Upper lobe of left lung (tissue), 6 donors: ENCODE results near the gene ATXN7. TPM values are rescaled to one million over a fixed set of nuclear protein-coding genes. Genes with fewer than 3 reads are reported as not detected.
A peak's percentile ranks its signal among the peaks of the same experiment; 100 is the strongest.

Source experiments
- ATAC-seq, 2 donors: fragments of 200-7000 bp; cut with Tn5 transposase; one replicate each; pipeline ENCODE4 v1.9.1; 2022; ENCODE audit warnings: mild to moderate bottlenecking in 2 of 2, moderate library complexity in 2 of 2; ENCODE audit not compliant: low FRiP score in 2 of 2
- DNase-seq, 2 donors: peaks; one replicate each; pipeline ENCODE4 v3.0.0-alpha.2; 2019 to 2020
- H3K27ac ChIP-seq, 4 donors: fragments of 200-600 bp; sonication (generic); one replicate each; pipeline ENCODE4 v1.5.1; 2016 to 2019
- H3K27me3 ChIP-seq, 4 donors: fragments of 200-600 bp; sonication (generic); one replicate each; pipeline ENCODE4 v1.5.1; 2017 to 2019
- H3K36me3 ChIP-seq, 4 donors: fragments of 200-600 bp; sonication (generic); one replicate each; pipeline ENCODE4 v1.5.1; 2016 to 2019
- H3K4me1 ChIP-seq, 4 donors: fragments of 200-600 bp; sonication (generic); one replicate each; pipeline ENCODE4 v1.5.1; 2018 to 2019
- H3K4me3 ChIP-seq, 4 donors: fragments of 200-600 bp; sonication (generic); one replicate each; pipeline ENCODE4 v1.5.1; 2017 to 2019; ENCODE audit warnings: mild to moderate bottlenecking in 2 of 4, moderate library complexity in 1 of 4
- H3K9me3 ChIP-seq, 4 donors: fragments of 200-600 bp; sonication (generic); one replicate each; pipeline ENCODE4 v1.5.1; 2018 to 2019
- CTCF ChIP-seq, 6 experiments: fragments of 450-650 bp in 4 of 6; fragments of 200-600 bp in 2 of 6; sonication (generic) in 2 of 6; IDR thresholded peaks; one replicate each; pipeline ENCODE4 v1.5.1; 2016 to 2019; ENCODE audit warnings: antibody characterized with exemption in 6 of 6
- EP300 ChIP-seq, 4 donors: sonication (generic); formaldehyde crosslinking; IDR thresholded peaks; one replicate each; pipeline ENCODE4 v1.5.1; 2017; ENCODE audit warnings: antibody characterized with exemption in 4 of 4, control low read depth in 2 of 4
- POLR2A ChIP-seq, 4 donors: fragments of 450-650 bp; IDR thresholded peaks; one replicate each; pipeline ENCODE4 v1.5.1; 2016 to 2017; ENCODE audit warnings: antibody characterized with exemption in 4 of 4, mild to moderate bottlenecking in 2 of 4
- POLR2AphosphoS5 ChIP-seq, 2 donors: sonication (generic); formaldehyde crosslinking; IDR thresholded peaks; one replicate each; pipeline ENCODE4 v1.5.1; 2017; ENCODE audit warnings: antibody characterized with exemption in 2 of 2
- WGBS, 2 donors: methylation state at CpG; one replicate each; pipeline ENCODE4 v1.1.5; 2017 to 2018; 5-methylcytosine and 5-hydroxymethylcytosine counted together
- total RNA-seq, 6 donors: library from RNA; depleted of rRNA in 4 of 6; stranded (reverse); fragments of >200 nt in 4 of 6; gene quantifications; one replicate each; pipeline versions ENCODE4 v1.1.0 to v1.2.1, GENCODE V29; 2016 to 2021
- donor health status: DM: no; HTN: no; CAD: no; lungs with moderate emphysema.
- donor health status: DM: no; HTN: yes; CAD: no; lungs with severe emphysema.

ATXN7 gene
- 10 to 100 TPM; 29.5 to 83.8 (median 42.3) TPM for total RNA-seq

GRCh38 chr3:63863150-63864007 lies at the start of gene ATXN7, which contains the start of gene THOC7:
ATXN7 (plus strand) TSS chr3:63863867; CDS start chr3:63912599, 48,732 bp downstream.
THOC7 (minus strand) TSS chr3:63863805; CDS start chr3:63863790, 15 bp downstream.
- TF ChIP-seq POLR2AphosphoS5 (IDR thresholded peaks at IDR 0.05) (no peak), POLR2A (IDR thresholded peaks at IDR 0.05) (peak in 1 of 4 donors; percentile 50)
- H3K27ac ChIP-seq = peak within 1 kb of the TSS; percentile 93 to 99 (median 96)
- peaks cover 7 to 19% (median 15%) of the 10 kb centered on the region in 4 donors for H3K4me1 ChIP-seq
- 1 to 2% methylated on average over 37 to 39 of the region's 98 CpGs for WGBS, 2 donors
- no peaks in the 10 kb centered on the region for H3K36me3 ChIP-seq
- no peaks in the 10 kb centered on the region for H3K27me3 ChIP-seq
- H3K9me3 ChIP-seq = no peaks in the 10 kb centered on the region
- peak within 1 kb of the TSS; percentile 89 to 99 (median 97) for H3K4me3 ChIP-seq
- ATAC-seq (peak; percentile 79 to 94), DNase-seq (peak; percentile 58 to 96)

GRCh38 chr3:63814237-63814636 lies 49.4 kb upstream of the ATXN7 start:
- WGBS, 2 donors = 83 to 84% methylated on average over 3 of the region's 3 CpGs
- Histone ChIP-seq H3K36me3 (no peaks in the 10 kb centered on the region), H3K27ac (no peak overlapping the region), H3K27me3 (no peaks in the 10 kb centered on the region), H3K4me3 (no peak overlapping the region), H3K4me1 (peaks cover 0 to 5% (median 3%) of the 10 kb centered on the region in 4 donors), H3K9me3 (no peaks in the 10 kb centered on the region)
- TF ChIP-seq CTCF (IDR thresholded peaks at IDR 0.05) (no peak), POLR2A (IDR thresholded peaks at IDR 0.05) (no peak), EP300 (IDR thresholded peaks at IDR 0.05) (no peak), POLR2AphosphoS5 (IDR thresholded peaks at IDR 0.05) (no peak)
- ATAC-seq = no peak
- DNase-seq = no peak

DNA sequence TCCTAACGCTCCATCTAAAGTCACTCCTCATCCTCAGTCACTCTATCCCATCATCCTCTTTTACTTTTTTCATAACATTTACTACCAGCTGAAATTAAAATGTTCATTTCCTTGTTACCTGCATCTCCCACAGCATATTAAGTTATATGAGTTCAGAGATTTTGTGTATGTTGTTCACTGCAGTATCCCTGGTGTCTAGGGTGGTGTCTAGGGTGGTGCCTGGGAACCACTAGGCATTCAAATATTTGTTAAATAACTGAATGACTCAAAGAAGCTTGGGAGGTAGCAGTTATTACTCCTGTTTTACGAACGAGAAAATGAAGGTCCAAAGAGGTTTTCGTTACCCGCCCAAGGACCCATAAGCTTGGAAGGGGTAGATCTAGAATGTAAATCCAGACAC lies 46.4 kb upstream of the ATXN7 start:
- DNase-seq (no peak), ATAC-seq (no peak)
- TF ChIP-seq POLR2A (IDR thresholded peaks at IDR 0.05) (no peak), CTCF (IDR thresholded peaks at IDR 0.05) (no peak), EP300 (IDR thresholded peaks at IDR 0.05) (no peak), POLR2AphosphoS5 (IDR thresholded peaks at IDR 0.05) (no peak)
- Histone ChIP-seq H3K4me3 (no peak overlapping the region), H3K27ac (no peak overlapping the region), H3K9me3 (no peaks in the 10 kb centered on the region), H3K27me3 (no peaks in the 10 kb centered on the region), H3K4me1 (peaks cover 0 to 5% (median 3%) of the 10 kb centered on the region in 4 donors), H3K36me3 (no peaks in the 10 kb centered on the region)
- 89 to 90% methylated on average over 5 of the region's 5 CpGs for whole genome bisulfite sequencing, 2 donors

GRCh38 chr3:63818282-63819150 lies 45.2 kb upstream of the ATXN7 start:
- Histone ChIP-seq H3K9me3 (no peaks in the 10 kb centered on the region), H3K36me3 (no peaks in the 10 kb centered on the region), H3K4me3 (no peak overlapping the region), H3K27me3 (no peaks in the 10 kb centered on the region), H3K27ac (no peak overlapping the region), H3K4me1 (peaks cover 0 to 5% (median 3%) of the 10 kb centered on the region in 4 donors)
- 34 to 40% methylated on average over 10 of the region's 10 CpGs for WGBS, 2 donors
- peak; percentile 67 to 87 for ATAC-seq
- DNase-seq = peak in 1 of 2 donors; percentile 58
- TF ChIP-seq CTCF (IDR thresholded peaks at IDR 0.05) (peak; percentile 67 to 88 (median 82)), POLR2AphosphoS5 (IDR thresholded peaks at IDR 0.05) (no peak)

DNA sequence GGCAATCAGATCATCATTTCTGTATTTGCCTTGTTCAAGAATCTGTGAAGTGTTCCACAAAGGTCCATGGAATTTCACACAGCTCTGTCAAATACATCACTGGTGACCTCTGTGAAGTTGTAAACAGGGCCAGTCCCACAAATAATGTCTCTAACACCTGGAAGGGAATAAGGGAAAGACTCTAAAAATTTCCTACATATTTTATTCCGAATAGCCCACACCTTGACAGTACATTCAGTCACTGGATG lies 44.6 kb upstream of the ATXN7 start, which contains the start of gene C3orf49:
Gene C3orf49, plus strand, starts transcription at position 149 of the 248 bp plus-strand sequence. CDS start 173 bp downstream, outside the sequence.
- Histone ChIP-seq H3K9me3 (no peaks in the 10 kb centered on the region), H3K4me3 (no peak within 1 kb of the TSS), H3K27ac (no peak within 1 kb of the TSS), H3K27me3 (no peaks in the 10 kb centered on the region), H3K36me3 (no peaks in the 10 kb centered on the region), H3K4me1 (peaks cover 0 to 5% (median 3%) of the 10 kb centered on the region in 4 donors)
- ATAC-seq (no peak), DNase-seq (no peak)
- TF ChIP-seq CTCF (IDR thresholded peaks at IDR 0.05) (no peak), POLR2AphosphoS5 (IDR thresholded peaks at IDR 0.05) (no peak), POLR2A (IDR thresholded peaks at IDR 0.05) (no peak), EP300 (IDR thresholded peaks at IDR 0.05) (no peak)
- WGBS, 2 donors = 95 to 97% methylated on average over 1 of the region's 1 CpG
